K562 (cell line): Measurements from ENCODE around the gene PDGFD. TPM values are rescaled to one million over a fixed set of nuclear protein-coding genes. Genes with fewer than 3 reads are reported as not detected.

Source experiments
- ATAC-seq: fragments of 200-7000 bp; cut with Tn5 transposase; 3 replicates; pipeline ENCODE4 v1.9.1; 2020; ENCODE audit warnings: moderate library complexity
- BruUV-seq: library from RNA; stranded (reverse); fragments of 400-500 nt; replicated peaks from 2 replicates; lab custom pipeline; 2021; lab: Mats Ljungman, UMichigan
- CTCF ChIA-PET: fragments of 300-600 bp; formaldehyde crosslinking; extraction: SDS; loops from one replicate; lab custom pipeline; 2021; ENCODE audit warnings: low intra/inter-chr PET ratio; lab: Yijun Ruan, JAX
- POLR2A ChIA-PET: fragments of 300-600, 350-650 bp; sonication (Branson Sonifier 250); formaldehyde crosslinking; extraction: SDS; loops from one replicate; lab custom pipeline; 2021; ENCODE audit warnings: antibody characterized with exemption, inconsistent platforms; lab: Yijun Ruan, JAX
- DNase-seq, 4 experiments: peaks; one replicate each; pipeline versions ENCODE4 v3.0.0 to v3.0.0-alpha.2; 2011 to 2018; ENCODE audit warnings: low spot score in 3 of 4, mixed read lengths in 3 of 4; ENCODE audit errors: extremely low read depth in 1 of 4
- FAIRE-seq: peaks from 2 replicates; lab custom pipeline; 2011; peaks lifted over from hg19 to GRCh38; lab: Jason Lieb, UNC
- H2AFZ ChIP-seq: 2 replicates; pipeline ENCODE4 v1.6.0; 2011; ENCODE audit warnings: low read depth, low read length, control low read depth, inconsistent platforms
- H3K27ac ChIP-seq: fragments of 200-600 bp; 3 replicates; pipeline ENCODE4 v1.8.0; 2011; ENCODE audit warnings: low read depth, mild to moderate bottlenecking, control low read depth, inconsistent platforms, low read length, moderate library complexity, mixed read lengths; ENCODE audit errors: extremely low read depth
- H3K27me3 ChIP-seq, 2 experiments: fragments of 300-600 bp in 1 of 2; 2 replicates in 1 of 2; 3 replicates in 1 of 2; pipeline versions ENCODE4 v1.6.0 to v1.8.0; 2011; ENCODE audit warnings: inconsistent platforms in 2 of 2, low read length in 2 of 2, mild to moderate bottlenecking in 1 of 2, mixed read lengths in 1 of 2, moderate library complexity in 1 of 2; ENCODE audit not compliant: control insufficient read depth in 2 of 2, insufficient read depth in 2 of 2
- H3K36me3 ChIP-seq: fragments of 300-600 bp; 3 replicates; pipeline ENCODE4 v1.8.0; 2011; ENCODE audit warnings: mild to moderate bottlenecking, low read length, inconsistent platforms; ENCODE audit not compliant: control insufficient read depth, insufficient read depth
- H3K4me1 ChIP-seq, 2 experiments: fragments of 200-600 bp in 1 of 2; replicated peaks in 1 of 2; 2 replicates in 1 of 2; 3 replicates in 1 of 2; pipeline versions ENCODE4 v1.5.1 to v1.8.0; 2011; ENCODE audit warnings: inconsistent platforms in 2 of 2, low read length in 2 of 2, mild to moderate bottlenecking in 1 of 2, mixed read lengths in 1 of 2, moderate library complexity in 1 of 2; ENCODE audit not compliant: control insufficient read depth in 2 of 2, insufficient read depth in 2 of 2
- H3K4me2 ChIP-seq: 2 replicates; pipeline ENCODE4 v1.6.1; 2011; ENCODE audit warnings: low read length, control low read depth, inconsistent platforms, mixed read lengths; ENCODE audit not compliant: insufficient read depth
- H3K4me3 ChIP-seq: fragments of 200-600 bp; sonication (generic), shearing (Covaris generic); 2 replicates; pipeline ENCODE4 v1.5.1; 2016; ENCODE audit warnings: control low read depth, inconsistent platforms
- H3K79me2 ChIP-seq: fragments of 200-600 bp; 3 replicates; pipeline ENCODE4 v1.8.0; 2011; ENCODE audit warnings: low read length, inconsistent platforms; ENCODE audit not compliant: control insufficient read depth, insufficient read depth
- H3K9ac ChIP-seq, 2 experiments: 2 replicates each; pipeline versions ENCODE4 v1.6.0 to v1.6.1; 2011; ENCODE audit warnings: low read depth in 2 of 2, low read length in 2 of 2, control low read depth in 1 of 2, inconsistent platforms in 1 of 2, mild to moderate bottlenecking in 1 of 2, mixed read lengths in 1 of 2; ENCODE audit not compliant: insufficient read depth in 1 of 2
- H3K9me1 ChIP-seq: one replicate; pipeline ENCODE4 v1.6.0; 2011; ENCODE audit warnings: inconsistent platforms, mild to moderate bottlenecking, low read length, moderate library complexity; ENCODE audit not compliant: control insufficient read depth, insufficient read depth
- H3K9me3 ChIP-seq: replicated peaks from 2 replicates; pipeline ENCODE4 v1.5.1; 2011; ENCODE audit warnings: low read depth, low read length, inconsistent platforms; ENCODE audit not compliant: control insufficient read depth, insufficient read depth
- H4K20me1 ChIP-seq: replicated peaks from 2 replicates; pipeline ENCODE4 v1.6.1; 2011; ENCODE audit warnings: low read length, inconsistent platforms, mixed read lengths; ENCODE audit not compliant: control insufficient read depth, insufficient read depth
- DLX4 ChIP-seq: fragments of 250-450 bp; sonication (Bioruptor Pico); IDR thresholded peaks from 2 replicates; pipeline ENCODE4 v1.6.1; 2021; ENCODE audit warnings: mild to moderate bottlenecking
- MEF2A ChIP-seq: IDR thresholded peaks from 2 replicates; pipeline ENCODE4 v1.6.1; 2011; ENCODE audit warnings: low read depth, mild to moderate bottlenecking, low read length, moderate library complexity; ENCODE audit not compliant: control insufficient read depth
- NR0B1 ChIP-seq: fragments of 450-650 bp; IDR thresholded peaks from one replicate; pipeline ENCODE4 v1.6.1; 2018; ENCODE audit warnings: mild to moderate bottlenecking, moderate library complexity; ENCODE audit not compliant: partially characterized antibody
- PHB2 ChIP-seq: fragments of 450-650 bp; IDR thresholded peaks from 2 replicates; pipeline ENCODE4 v1.6.1; 2017; ENCODE audit warnings: low read depth
- PHF21A ChIP-seq: fragments of 450-650 bp; IDR thresholded peaks from 2 replicates; pipeline ENCODE4 v1.6.1; 2017; ENCODE audit warnings: low read depth, borderline replicate concordance
- PHTF2 ChIP-seq: fragments of 250-450 bp; sonication (Bioruptor Pico); IDR thresholded peaks from 2 replicates; pipeline ENCODE4 v1.5.0; 2021; ENCODE audit warnings: mild to moderate bottlenecking
- ZKSCAN1 ChIP-seq: fragments of 150-350 bp; IDR thresholded peaks from 2 replicates; pipeline ENCODE4 v1.6.1; 2016; ENCODE audit warnings: low read depth, low read length
- WGBS: fragments of 100-300 bp; shearing (Covaris generic); methylation state at CpG from one replicate; pipeline ENCODE4 v1.1.6; 2016; ENCODE audit warnings: low coverage, mixed read lengths; ENCODE audit not compliant: insufficient coverage; ENCODE audit errors: missing lambda C conversion rate; 5-methylcytosine and 5-hydroxymethylcytosine counted together
- in situ Hi-C: fragments of 300-500 bp; cut with MboI; formaldehyde crosslinking; loops from 4 replicates; pipeline ENCODE4 v1.15.0; 2018; ENCODE audit warnings: inconsistent platforms, mixed read lengths
- intact Hi-C: fragments of 100-400 bp; cut with micrococcal nuclease; formaldehyde crosslinking; loops from 2 replicates; pipeline ENCODE4 v1.14.2; 2022
- polyA plus RNA-seq, 8 experiments: library from polyadenylated mRNA; depleted of rRNA in 4 of 8; stranded (reverse) in 5 of 8; unstranded in 3 of 8; fragments of >200 nt; fragmentation: Nextera tagmentation in 2 of 8; fragmentation: Illumina TruSeq in 1 of 8; extraction: Ambion mirVana in 2 of 8; extraction: Trizol in 1 of 8; gene quantifications; 2 replicates each; pipeline versions ENCODE4 v1.2.1 to v1.2.3, GENCODE V29; 2011 to 2014; ENCODE audit warnings: inconsistent platforms in 1 of 8, missing spikeins in 1 of 8
- total RNA-seq, 7 experiments: library from RNA; depleted of rRNA in 6 of 7; stranded (reverse); fragments of >200 nt in 6 of 7; fragmentation: Illumina TruSeq in 2 of 7; extraction: Trizol in 2 of 7; gene quantifications; 2 replicates each; pipeline versions ENCODE4 v1.2.1 to v1.2.3, GENCODE V29; 2011 to 2021; ENCODE audit warnings: low replicate concordance in 1 of 7

The PDGFD gene
- total and polyA plus RNA-seq, 9 of the 15 experiments (the other 6 are each of a cell fraction or from before 2014, with no cell fraction given) = 0.11 TPM; not detected in 8

- TF ChIP-seq PHB2 = no peak
- no peak for TF ChIP-seq PHTF2 (CRISPR knock-in tag)
- TF ChIP-seq ZKSCAN1 = no peak
These were observed 17.0 kb downstream of the PDGFD start (continued) for GRCh38 chr11:104146943-104147342.

- Histone ChIP-seq H3K4me1 (no peaks in the 10 kb centered on the region), H3K4me3 (no peak overlapping the region), H3K27me3 (no peaks in the 10 kb centered on the region), H3K27ac (no peak overlapping the region), H3K79me2 (no peaks in the 10 kb centered on the region), H3K4me2 (no peak overlapping the region), H3K36me3 (no peaks in the 10 kb centered on the region), H4K20me1 (no peaks in the 10 kb centered on the region), H2AFZ (no peak overlapping the region), H3K9me3 (no peaks in the 10 kb centered on the region), H3K9ac (no peak overlapping the region), H3K9me1 (no peaks in the 10 kb centered on the region)
- DNase-seq (no peak), FAIRE-seq (no peak), ATAC-seq (no peak)
- POLR2A ChIA-PET = no interaction called here
- CTCF ChIA-PET = no interaction called here
- no TSS peak for BruUV-seq
- TF ChIP-seq PHF21A (no peak), NR0B1 (no peak), MEF2A (no peak), DLX4 (no peak)
- WGBS = 2% methylated on average over 3 of the region's 3 CpGs
- intact Hi-C loops = no loop called here
- in situ Hi-C loops = no loop called here
These were observed 17.5 kb downstream of the PDGFD start for GRCh38 chr11:104146421-104146820.
